HL-60 (cell line): ENCODE measurements around the gene MAD1L1.

Experiments used
- DNase-seq, 2 experiments: peaks; one replicate each; pipeline ENCODE4 v3.0.0-alpha.2; 2010 to 2020; ENCODE audit warnings: low read depth in 1 of 2, low spot score in 1 of 2
- H3K27ac ChIP-seq: fragments of 250-450 bp; sonication (Bioruptor Pico); replicated peaks from 2 replicates; pipeline ENCODE4 v1.5.1; 2020; ENCODE audit warnings: mild to moderate bottlenecking, moderate library complexity
- H3K27me3 ChIP-seq: fragments of 250-450 bp; sonication (Bioruptor Pico); 2 replicates; pipeline ENCODE4 v1.5.1; 2021; ENCODE audit warnings: mild to moderate bottlenecking, moderate library complexity; ENCODE audit not compliant: insufficient read depth, poor library complexity, severe bottlenecking
- H3K4me3 ChIP-seq: replicated peaks from 2 replicates; pipeline ENCODE4 v1.5.1; 2011; ENCODE audit warnings: mild to moderate bottlenecking, control low read depth, low read length; ENCODE audit not compliant: insufficient read depth
- GABPA ChIP-seq: IDR thresholded peaks from 2 replicates; pipeline ENCODE4 v1.6.1; 2012; ENCODE audit warnings: low read depth
- POLR2AphosphoS5 ChIP-seq: IDR thresholded peaks from 2 replicates; pipeline ENCODE4 v1.6.1; 2012; ENCODE audit warnings: low read depth
- SPI1 ChIP-seq: IDR thresholded peaks from 2 replicates; pipeline ENCODE4 v1.6.1; 2012; ENCODE audit warnings: low read depth, mild to moderate bottlenecking, borderline replicate concordance
- TF ChIP-seq, protein P1 (sequence below): IDR thresholded peaks from 2 replicates; pipeline ENCODE4 v1.6.1; 2012; ENCODE audit warnings: low read depth; ENCODE audit not compliant: insufficient replicate concordance
- TF ChIP-seq, protein P2 (sequence below): IDR thresholded peaks from one replicate; pipeline ENCODE4 v1.5.1; 2011; ENCODE audit warnings: low read length, control low read depth, inconsistent platforms; ENCODE audit not compliant: insufficient read depth

Gene MAD1L1

DNA sequence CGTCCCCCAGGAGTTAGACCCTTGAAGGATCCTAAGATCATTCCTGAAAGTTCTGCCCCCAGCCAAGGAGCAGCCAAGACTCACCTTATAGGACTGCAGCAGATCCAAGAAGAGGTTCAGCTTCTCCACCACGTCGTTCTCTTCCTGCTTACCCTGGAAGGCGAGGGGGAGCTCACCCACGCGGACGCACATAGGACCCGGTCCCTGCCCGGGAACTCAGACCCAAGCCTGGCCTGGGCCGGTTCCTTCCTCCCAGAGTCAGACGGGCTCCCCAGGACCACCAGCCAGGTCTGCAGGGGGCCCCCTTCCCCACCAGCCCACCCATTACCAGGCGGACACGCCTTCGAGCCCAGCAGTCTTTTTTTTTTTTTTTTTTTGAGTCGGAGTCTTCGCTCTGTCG lies 24.9 kb upstream of the MAD1L1 start:
- no peak for DNase-seq
- no peak overlapping the region for H3K4me3 ChIP-seq
- H3K27me3 ChIP-seq: no peaks in the 10 kb centered on the region
- H3K27ac ChIP-seq: no peak overlapping the region
- TF ChIP-seq SPI1: no peak
- no peak for TF ChIP-seq POLR2AphosphoS5

DNA sequence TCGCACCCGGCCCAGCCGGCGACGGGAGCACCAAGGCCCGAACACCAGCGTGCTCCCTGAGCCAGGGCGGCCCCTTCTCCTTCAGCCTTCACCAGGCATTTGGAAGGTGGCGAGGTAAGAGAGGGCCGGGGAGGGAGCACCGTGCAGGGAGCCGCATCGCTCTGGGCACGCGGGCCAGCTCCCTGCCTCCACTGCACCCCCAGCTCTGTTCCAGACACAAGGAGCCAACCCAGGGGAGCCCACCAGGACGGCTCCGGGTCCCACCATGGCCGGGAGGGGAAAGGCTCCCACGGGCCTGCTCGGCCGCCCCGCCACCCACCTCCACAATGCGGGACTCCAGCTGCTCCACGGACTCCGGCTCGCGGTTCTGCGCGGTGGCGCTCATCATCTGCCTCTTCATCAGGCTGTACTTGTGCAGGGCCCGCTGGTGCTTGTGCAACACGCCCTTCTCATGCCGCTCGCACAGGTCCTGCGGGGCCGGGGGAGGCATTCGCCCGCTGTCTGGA lies 24.4 kb upstream of the MAD1L1 start:
- no peaks in the 10 kb centered on the region for H3K27me3 ChIP-seq
- H3K4me3 ChIP-seq: no peak overlapping the region
- TF ChIP-seq POLR2AphosphoS5 (no peak), GABPA (no peak), SPI1 (no peak)
- TF ChIP-seq, protein P1, sequence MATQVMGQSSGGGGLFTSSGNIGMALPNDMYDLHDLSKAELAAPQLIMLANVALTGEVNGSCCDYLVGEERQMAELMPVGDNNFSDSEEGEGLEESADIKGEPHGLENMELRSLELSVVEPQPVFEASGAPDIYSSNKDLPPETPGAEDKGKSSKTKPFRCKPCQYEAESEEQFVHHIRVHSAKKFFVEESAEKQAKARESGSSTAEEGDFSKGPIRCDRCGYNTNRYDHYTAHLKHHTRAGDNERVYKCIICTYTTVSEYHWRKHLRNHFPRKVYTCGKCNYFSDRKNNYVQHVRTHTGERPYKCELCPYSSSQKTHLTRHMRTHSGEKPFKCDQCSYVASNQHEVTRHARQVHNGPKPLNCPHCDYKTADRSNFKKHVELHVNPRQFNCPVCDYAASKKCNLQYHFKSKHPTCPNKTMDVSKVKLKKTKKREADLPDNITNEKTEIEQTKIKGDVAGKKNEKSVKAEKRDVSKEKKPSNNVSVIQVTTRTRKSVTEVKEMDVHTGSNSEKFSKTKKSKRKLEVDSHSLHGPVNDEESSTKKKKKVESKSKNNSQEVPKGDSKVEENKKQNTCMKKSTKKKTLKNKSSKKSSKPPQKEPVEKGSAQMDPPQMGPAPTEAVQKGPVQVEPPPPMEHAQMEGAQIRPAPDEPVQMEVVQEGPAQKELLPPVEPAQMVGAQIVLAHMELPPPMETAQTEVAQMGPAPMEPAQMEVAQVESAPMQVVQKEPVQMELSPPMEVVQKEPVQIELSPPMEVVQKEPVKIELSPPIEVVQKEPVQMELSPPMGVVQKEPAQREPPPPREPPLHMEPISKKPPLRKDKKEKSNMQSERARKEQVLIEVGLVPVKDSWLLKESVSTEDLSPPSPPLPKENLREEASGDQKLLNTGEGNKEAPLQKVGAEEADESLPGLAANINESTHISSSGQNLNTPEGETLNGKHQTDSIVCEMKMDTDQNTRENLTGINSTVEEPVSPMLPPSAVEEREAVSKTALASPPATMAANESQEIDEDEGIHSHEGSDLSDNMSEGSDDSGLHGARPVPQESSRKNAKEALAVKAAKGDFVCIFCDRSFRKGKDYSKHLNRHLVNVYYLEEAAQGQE: no peak
- TF ChIP-seq, protein P2, sequence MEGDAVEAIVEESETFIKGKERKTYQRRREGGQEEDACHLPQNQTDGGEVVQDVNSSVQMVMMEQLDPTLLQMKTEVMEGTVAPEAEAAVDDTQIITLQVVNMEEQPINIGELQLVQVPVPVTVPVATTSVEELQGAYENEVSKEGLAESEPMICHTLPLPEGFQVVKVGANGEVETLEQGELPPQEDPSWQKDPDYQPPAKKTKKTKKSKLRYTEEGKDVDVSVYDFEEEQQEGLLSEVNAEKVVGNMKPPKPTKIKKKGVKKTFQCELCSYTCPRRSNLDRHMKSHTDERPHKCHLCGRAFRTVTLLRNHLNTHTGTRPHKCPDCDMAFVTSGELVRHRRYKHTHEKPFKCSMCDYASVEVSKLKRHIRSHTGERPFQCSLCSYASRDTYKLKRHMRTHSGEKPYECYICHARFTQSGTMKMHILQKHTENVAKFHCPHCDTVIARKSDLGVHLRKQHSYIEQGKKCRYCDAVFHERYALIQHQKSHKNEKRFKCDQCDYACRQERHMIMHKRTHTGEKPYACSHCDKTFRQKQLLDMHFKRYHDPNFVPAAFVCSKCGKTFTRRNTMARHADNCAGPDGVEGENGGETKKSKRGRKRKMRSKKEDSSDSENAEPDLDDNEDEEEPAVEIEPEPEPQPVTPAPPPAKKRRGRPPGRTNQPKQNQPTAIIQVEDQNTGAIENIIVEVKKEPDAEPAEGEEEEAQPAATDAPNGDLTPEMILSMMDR: no peak
- no peak overlapping the region for H3K27ac ChIP-seq
- DNase-seq: no peak

DNA sequence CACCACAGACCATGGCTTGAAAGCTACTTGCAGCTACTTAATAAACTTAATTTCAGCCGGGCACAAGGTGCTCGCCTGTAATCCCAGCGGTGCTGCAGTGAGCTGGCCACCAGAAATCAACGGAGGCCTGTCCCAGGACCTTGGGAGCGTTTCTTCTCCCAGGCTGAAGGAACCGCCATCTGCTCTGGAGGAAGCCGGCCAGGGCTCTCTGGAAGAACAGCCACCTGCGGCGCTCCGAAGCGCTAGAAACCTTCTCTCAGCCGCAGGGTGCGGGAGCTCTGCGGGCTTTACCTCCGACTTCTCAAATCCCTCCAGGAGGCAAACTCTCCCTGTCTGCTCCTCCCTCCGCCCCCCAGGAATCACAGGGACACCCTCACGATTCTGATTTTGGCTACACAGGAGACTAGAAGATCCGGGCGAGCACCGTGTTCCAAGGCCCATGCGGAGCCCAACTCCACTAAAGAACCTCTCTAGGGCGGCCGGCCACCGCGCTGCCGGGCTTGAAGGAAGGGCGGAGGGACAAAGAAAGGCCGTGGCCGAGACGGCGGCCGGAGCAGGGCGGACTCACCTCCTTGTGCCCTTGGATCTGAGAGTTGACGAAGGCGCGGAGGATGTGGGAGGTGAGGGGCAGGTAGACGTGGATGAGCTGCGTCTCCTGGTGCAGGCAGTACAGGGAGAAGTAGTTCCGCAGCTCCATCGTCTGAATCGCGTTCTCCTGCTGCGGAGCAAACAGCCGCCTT lies 23.7 kb upstream of the MAD1L1 start:
- TF ChIP-seq, protein P2: no peak
- TF ChIP-seq POLR2AphosphoS5 (no peak), GABPA (no peak), SPI1 (no peak)
- TF ChIP-seq, protein P1: no peak
- DNase-seq: no peak
- no peak overlapping the region for H3K4me3 ChIP-seq
- no peak overlapping the region for H3K27ac ChIP-seq
- H3K27me3 ChIP-seq: no peaks in the 10 kb centered on the region

DNA sequence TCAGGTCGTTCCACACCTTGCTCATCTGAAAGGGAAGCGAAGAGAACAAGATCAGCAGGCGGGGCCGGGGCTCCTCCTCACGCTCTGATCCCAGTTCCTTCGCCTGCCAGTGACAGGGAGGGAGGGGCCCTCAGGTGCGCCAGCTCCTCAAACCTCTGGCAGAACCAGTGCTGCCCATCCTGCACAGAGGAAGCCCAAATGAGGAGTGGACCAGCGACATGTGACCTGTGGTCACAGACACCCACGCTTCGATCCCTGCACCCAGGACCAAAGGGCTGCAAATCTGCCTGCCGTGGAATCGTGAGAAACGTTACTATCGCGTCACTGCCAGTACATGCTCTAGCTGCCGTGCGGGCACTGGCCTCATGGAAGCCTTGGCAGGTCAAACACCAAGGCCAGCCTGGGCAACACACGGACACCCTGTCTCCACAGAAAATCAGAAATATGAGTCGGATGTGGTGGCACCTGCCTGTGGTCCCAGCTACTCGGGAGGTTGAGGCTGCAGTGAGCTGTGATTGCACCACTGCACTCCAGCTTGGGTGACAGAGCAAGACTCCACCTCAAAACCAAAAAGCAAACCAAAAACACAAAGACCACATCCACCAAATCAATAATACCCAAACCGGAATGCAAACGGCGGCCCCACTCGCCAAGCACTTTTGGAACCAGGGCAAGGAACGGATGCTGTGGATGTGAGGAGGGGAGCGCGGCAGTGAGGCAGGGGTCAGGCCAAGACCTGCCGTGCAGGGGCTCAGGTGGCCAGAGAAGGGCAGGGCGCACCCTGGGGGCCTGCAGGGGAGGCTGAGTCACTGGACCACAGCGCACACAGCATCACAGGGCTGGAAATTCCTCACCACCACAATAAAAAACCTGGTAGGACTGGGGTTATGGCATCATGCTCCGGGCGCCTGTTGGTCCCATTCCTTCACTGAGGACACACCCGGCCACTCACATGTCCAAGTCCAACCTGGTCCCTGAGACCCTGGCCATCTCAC lies 22.7 kb upstream of the MAD1L1 start:
- no peak for DNase-seq
- no peaks in the 10 kb centered on the region for H3K27me3 ChIP-seq
- TF ChIP-seq, protein P2: no peak
- H3K4me3 ChIP-seq: no peak overlapping the region
- no peak overlapping the region for H3K27ac ChIP-seq
